ENCODE results near the gene KRTAP22-2.

KRTAP22-2 gene

GRCh38 chr21:30590297-30590696 is at the start of gene KRTAP22-2:
KRTAP22-2 (minus strand) TSS chr21:30590397.
- DNase-seq (ENCODE audit: low spot score): no peak

- DNase-seq (ENCODE audit: low spot score): no peak
Measured at GRCh38 chr21:30638686-30639085, 48.5 kb upstream of the KRTAP22-2 start.

DNA sequence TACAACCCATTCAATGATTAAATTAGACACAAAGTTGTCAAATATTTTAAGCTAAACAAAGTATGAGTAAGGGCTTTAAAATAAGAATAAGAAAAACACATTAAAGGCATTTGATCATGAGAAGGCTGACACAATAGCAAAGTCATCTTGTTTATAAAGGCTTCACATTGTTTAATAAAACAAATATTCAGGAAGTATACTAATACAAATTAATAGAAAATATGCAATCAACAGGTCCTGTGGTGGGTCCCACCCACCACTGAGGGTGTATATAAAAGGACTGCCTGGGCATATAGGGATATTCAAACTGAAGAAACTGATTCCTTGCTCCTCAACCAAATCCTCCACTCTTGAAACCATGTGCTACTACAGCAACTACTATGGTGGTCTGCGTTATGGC is 44.7 kb upstream of the KRTAP22-2 start, which contains the start of gene KRTAP20-2:
TSS of gene KRTAP20-2 (plus strand) at position 301 of the 400 bp plus-strand sequence. CDS start at position 359, 58 bp downstream.
- no peak for DNase-seq (ENCODE audit: low spot score)

- DNase-seq (ENCODE audit: low spot score): no peak
Measured at GRCh38 chr21:30629200-30629599, 39.0 kb upstream of the KRTAP22-2 start.

- DNase-seq (ENCODE audit: low spot score): no peak
Measured at GRCh38 chr21:30628109-30628508, 37.9 kb upstream of the KRTAP22-2 start.

- no peak for DNase-seq (ENCODE audit: low spot score)
Measured at GRCh38 chr21:30625449-30626165, 35.4 kb upstream of the KRTAP22-2 start.

DNA sequence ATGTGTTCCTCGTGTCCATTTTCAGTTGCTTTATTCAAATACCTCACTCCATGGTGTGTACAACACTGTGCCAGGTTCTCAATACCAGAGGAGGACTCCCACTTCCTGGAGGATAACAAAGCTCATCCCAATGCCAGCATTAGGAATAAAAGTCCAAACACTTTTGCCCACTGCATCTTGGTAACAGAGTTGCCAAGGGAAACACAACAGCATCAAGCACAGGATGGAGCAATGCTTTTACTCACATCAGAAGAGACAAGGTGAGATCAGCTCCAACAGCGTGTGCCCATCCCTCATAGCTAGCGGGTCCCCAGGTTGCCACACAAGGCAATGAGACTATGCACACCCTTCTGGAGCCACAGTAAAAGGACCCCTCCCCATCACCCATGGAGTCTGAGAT is 33.2 kb upstream of the KRTAP22-2 start:
- no peak for DNase-seq (ENCODE audit: low spot score)

GRCh38 chr21:30620522-30620921 is 30.3 kb upstream of the KRTAP22-2 start, which contains the start of gene KRTAP20-4:
KRTAP20-4 (plus strand) TSS chr21:30620627.
- no peak for DNase-seq (ENCODE audit: low spot score)

GRCh38 chr21:30620080-30620479 is 29.9 kb upstream of the KRTAP22-2 start:
- DNase-seq (ENCODE audit: low spot score): no peak

DNA sequence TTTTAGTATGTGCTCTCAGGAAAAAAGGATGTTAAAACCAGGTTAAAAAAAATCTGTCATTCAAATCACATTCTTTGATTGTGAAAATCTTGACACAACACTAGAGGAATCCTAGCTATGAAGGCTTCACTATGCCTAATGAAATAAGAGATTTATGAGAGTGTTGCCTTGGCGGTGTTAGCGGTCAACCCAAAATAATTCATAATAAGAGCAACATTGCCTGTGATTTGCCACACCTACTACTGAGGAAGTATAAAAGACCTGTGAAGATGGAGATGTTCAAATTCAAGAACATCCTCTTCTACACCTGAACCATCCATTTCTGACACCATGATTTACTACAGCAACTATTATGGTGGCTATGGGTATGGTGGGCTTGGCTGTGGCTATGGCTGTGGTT is 25.9 kb upstream of the KRTAP22-2 start, which contains the start of gene KRTAP20-1:
TSS of gene KRTAP20-1 (plus strand) at position 301 of the 400 bp plus-strand sequence. CDS start at position 331, 30 bp downstream.
- DNase-seq (ENCODE audit: low spot score): no peak

DNA sequence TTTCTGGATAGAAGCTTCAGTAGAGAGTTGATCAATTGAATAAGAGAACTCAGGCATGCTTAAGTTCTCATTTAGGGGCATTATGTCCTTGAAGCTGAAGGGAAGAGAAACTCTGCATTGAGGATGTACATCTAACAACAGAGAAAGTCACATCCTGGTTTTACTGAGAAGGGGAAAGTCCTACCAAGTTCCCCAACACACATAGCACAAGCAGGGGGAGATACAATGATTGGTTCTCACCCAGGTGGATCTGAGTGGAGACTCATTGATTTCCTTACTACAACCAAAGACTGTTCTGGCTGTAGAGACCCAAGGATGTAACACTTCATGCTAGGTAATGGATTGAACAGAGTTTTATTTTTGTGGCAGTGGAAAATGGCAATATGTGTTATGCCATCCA is 25.0 kb upstream of the KRTAP22-2 start:
- DNase-seq (ENCODE audit: low spot score): no peak

- DNase-seq (ENCODE audit: low spot score): no peak
Measured at GRCh38 chr21:30613836-30614235, 23.6 kb upstream of the KRTAP22-2 start, which contains the start of gene KRTAP6-1. KRTAP6-1 (minus strand) TSS chr21:30613930; CDS start chr21:30613904, 26 bp downstream.

DNA sequence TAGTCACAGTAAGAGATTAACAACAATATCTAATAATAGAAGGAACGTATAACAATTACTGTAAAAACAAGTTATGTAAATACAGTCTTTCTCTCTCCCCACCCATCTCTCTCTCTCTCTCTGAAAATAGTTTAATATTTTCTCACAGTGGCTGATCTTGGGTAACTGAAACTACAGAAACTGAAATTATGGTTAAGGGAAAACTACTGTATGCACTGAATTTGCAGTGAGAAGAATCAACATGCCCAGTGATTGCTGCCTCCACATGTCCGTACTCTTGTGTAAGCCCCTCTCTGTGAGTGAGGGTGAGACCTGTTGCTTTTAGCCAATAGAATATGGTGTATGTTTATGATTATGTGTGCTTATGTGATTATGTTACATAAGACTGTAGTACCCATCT is 21.9 kb upstream of the KRTAP22-2 start:
- no peak for DNase-seq (ENCODE audit: low spot score)

GRCh38 chr21:30605968-30606367 is 15.8 kb upstream of the KRTAP22-2 start:
- no peak for DNase-seq (ENCODE audit: low spot score)

DNA sequence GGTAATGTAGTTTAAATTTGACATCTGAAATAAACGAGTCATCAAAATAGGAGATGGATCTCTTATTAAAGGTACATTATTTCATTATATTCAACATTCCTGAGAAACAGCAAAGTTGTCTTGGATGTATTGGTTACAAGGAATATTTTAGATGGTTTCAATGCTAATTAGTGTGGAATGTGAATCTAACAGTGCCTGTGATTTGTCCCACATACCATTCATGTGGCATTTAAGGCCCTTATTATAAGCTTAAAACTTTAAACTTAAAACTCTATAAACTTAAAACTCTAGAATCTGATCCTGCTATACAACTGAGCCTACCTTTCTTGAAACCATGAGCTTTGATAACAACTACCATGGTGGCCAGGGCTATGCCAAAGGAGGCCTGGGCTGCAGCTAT is 10.6 kb upstream of the KRTAP22-2 start, which contains the start of gene KRTAP22-1:
TSS of gene KRTAP22-1 (plus strand) at position 301 of the 400 bp plus-strand sequence.
- DNase-seq (ENCODE audit: low spot score): no peak

DNA sequence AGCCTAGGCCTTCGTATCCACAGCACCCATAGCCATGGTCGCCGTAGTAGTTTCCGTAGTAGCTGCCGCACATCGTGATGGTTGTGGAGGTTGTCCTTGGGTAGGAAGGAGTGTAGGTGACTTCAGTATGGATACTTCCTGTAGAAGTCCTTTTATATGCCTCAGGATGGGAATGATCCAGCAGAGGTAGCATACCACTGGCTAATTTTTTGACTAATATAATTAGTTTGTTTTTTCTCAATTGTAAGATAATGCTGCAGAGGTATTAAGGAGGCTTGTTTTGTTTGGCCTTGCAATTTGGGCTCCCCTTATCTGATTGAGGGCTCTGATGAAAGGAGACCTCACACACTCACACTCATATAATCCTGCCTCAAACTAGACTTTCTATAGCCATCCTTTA is 8.6 kb upstream of the KRTAP22-2 start, which contains the start of gene KRTAP6-2:
TSS of gene KRTAP6-2 (minus strand) at position 101 of the 400 bp plus-strand sequence. CDS start at position 73, 28 bp downstream.
- no peak for DNase-seq (ENCODE audit: low spot score)

- no peak for DNase-seq (ENCODE audit: low spot score)
Measured at GRCh38 chr21:30592140-30592539, 1.9 kb upstream of the KRTAP22-2 start, which contains the start of gene KRTAP6-3. KRTAP6-3 (plus strand) TSS chr21:30592440; CDS start chr21:30592446, 6 bp downstream.

- DNase-seq (ENCODE audit: low spot score): no peak
Measured at GRCh38 chr21:30582870-30583269, 7.3 kb downstream of the KRTAP22-2 start.

DNA sequence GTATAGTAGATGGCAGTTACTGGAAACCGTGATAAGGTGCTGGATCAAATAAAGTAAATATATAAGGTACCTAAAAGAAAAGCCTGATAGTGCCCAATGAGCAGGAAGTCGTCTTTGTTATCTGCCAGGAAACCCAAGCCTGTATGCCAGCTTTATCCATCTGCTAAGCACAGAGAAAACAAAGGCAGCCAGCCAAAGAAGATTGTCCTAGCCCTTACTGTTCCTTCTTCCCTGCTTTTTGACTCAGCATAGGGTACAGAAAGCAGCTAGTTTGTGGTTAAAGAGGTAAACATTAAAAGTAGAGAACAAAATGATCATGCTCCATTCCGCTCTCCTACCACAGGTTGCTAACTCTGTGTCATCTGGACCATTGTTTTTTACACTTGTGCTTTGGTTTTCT is 10.1 kb downstream of the KRTAP22-2 start:
- no peak for DNase-seq (ENCODE audit: low spot score)

- no peak for DNase-seq (ENCODE audit: low spot score)
Measured at GRCh38 chr21:30579346-30579745, 10.9 kb downstream of the KRTAP22-2 start.

- DNase-seq (ENCODE audit: low spot score): no peak
Measured at GRCh38 chr21:30577766-30578165, 12.4 kb downstream of the KRTAP22-2 start.

DNA sequence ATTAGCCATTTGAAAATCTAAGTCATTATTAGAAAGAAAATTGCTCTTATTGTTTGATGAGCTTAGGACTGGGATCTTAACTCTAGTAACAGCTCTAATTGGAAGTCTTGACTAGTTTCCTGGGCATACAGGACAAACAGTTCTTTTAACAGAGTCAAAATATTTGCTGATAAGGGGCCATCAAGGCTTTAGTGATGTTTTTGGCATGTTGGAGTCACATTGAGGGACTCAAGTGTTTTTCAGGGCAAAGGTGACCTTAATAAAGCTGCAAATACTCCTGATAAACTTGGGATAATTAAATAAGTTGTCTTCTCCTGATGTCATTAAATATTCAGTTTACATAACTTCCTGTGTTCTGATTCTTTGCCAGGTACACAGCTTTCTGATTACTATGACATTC is 22.6 kb downstream of the KRTAP22-2 start:
- DNase-seq (ENCODE audit: low spot score): no peak

DNA sequence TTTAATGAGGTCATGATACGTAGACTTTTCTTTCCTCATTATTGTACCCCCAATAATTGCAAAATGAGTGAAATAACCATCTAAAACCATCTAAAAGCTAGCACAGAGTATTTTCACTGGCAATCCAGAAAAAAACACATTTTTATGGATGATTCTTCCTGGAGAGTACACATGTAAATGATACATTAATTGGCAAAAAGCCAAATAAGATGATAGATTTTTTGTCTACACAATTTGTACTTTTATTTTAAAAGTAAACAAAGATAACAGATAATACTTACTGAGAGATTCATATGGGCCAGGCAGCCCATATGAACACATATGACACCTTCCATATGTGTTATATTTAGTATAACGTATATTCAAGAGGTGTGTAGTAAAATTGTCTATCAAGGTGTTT is 26.6 kb downstream of the KRTAP22-2 start:
- no peak for DNase-seq (ENCODE audit: low spot score)

Data from CD4-positive, alpha-beta T cell treated with Interleukin-6 at 100 ng/mL for 8 hours (primary cell).